Measurements from ENCODE around the gene USP53.
A peak's percentile ranks its signal among the peaks of the same experiment; 100 is the strongest.

USP53 gene

DNA sequence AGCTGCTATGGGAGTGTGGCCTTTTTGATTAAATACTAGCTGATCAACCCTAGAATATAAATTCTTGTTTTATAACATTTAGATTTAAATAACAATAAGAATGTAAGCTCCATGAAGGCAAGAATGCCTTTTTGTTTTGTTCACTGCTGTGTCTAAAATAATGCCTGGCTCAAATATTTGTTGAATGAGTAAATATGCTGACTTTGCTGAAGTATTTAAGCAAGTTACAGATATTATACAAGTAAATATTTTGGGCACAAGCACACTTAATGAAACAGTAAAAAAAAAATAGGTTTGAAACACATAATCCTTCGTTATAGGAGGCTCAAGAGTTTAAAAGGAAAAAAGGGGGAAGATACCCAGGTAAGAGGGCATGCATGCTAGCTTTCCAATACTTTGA lies 85.3 kb downstream of the USP53 start:
- TF ChIP-seq, protein P1, sequence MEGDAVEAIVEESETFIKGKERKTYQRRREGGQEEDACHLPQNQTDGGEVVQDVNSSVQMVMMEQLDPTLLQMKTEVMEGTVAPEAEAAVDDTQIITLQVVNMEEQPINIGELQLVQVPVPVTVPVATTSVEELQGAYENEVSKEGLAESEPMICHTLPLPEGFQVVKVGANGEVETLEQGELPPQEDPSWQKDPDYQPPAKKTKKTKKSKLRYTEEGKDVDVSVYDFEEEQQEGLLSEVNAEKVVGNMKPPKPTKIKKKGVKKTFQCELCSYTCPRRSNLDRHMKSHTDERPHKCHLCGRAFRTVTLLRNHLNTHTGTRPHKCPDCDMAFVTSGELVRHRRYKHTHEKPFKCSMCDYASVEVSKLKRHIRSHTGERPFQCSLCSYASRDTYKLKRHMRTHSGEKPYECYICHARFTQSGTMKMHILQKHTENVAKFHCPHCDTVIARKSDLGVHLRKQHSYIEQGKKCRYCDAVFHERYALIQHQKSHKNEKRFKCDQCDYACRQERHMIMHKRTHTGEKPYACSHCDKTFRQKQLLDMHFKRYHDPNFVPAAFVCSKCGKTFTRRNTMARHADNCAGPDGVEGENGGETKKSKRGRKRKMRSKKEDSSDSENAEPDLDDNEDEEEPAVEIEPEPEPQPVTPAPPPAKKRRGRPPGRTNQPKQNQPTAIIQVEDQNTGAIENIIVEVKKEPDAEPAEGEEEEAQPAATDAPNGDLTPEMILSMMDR (IDR thresholded peaks at IDR 0.05; ENCODE audit: insufficient read depth, low read length, poor library complexity, severe bottlenecking), result no peak
- no peak for TF ChIP-seq EZH2phosphoT487 (conservative IDR thresholded peaks at IDR 0.05; ENCODE audit: low read length)
- no peak overlapping the region for H3K27ac ChIP-seq (ENCODE audit: low read depth, low read length)
- H4K20me1 ChIP-seq (ENCODE audit: low read depth, low read length), result no peaks in the 10 kb centered on the region
- no peaks in the 10 kb centered on the region for H3K9me3 ChIP-seq (ENCODE audit: insufficient read depth, low read length)
- no peaks in the 10 kb centered on the region for H3K27me3 ChIP-seq (ENCODE audit: low read length)
- H3K4me2 ChIP-seq (ENCODE audit: low read depth, low read length, poor library complexity, severe bottlenecking), result no peak overlapping the region
- peaks cover 18% of the 10 kb centered on the region; the same call in 1 of the 2 replicates for H3K79me2 ChIP-seq (ENCODE audit: insufficient read depth, low read length)
- H3F3A ChIP-seq (ENCODE audit: insufficient read depth), result 0 out of 2 replicates have a peak, but pooled peaks cover 4% of the 10 kb centered on the region
- H2AFZ ChIP-seq (ENCODE audit: low read depth, low read length, severe bottlenecking), result no peak overlapping the region
- peaks cover 3% of the 10 kb centered on the region; the same call in 1 of the 2 replicates for H3K36me3 ChIP-seq (ENCODE audit: low read length)
- no peak overlapping the region for H3K9ac ChIP-seq (ENCODE audit: low read length)
- H3K4me3 ChIP-seq (ENCODE audit: insufficient read depth, low read length, poor library complexity, severe bottlenecking), result no peak overlapping the region
- no peaks in the 10 kb centered on the region for H3K9me2 ChIP-seq (replicated peaks; ENCODE audit: insufficient read depth, low read length)

DNA sequence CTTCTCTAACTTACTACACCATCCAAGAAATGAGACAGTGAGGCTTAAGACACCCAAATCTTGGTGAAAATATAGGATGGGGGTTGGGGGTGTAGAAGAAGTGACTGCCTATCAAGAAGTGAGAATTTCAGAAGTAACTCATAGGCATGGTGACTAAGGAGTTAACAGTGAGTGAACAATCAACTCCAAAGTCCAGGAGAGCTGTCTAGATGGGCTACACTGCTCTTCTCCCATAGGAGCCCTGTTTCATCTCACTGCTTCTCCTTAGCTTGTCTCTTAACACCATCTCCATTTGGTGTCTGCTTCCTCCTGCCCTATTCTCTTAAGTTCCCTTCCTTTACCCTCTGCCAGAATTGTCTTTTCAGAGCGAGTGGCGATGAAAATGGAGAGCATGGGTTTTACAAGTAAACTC lies 86.8 kb downstream of the USP53 start:
- H3K4me3 ChIP-seq (ENCODE audit: insufficient read depth, low read length, poor library complexity, severe bottlenecking), result peak overlapping the region; percentile 86
- peaks cover 3% of the 10 kb centered on the region; the same call in 1 of the 2 replicates for H3K36me3 ChIP-seq (ENCODE audit: low read length)
- no peaks in the 10 kb centered on the region for H4K20me1 ChIP-seq (ENCODE audit: low read depth, low read length)
- H3K27ac ChIP-seq (ENCODE audit: low read depth, low read length), result peak overlapping the region; percentile 72
- no peaks in the 10 kb centered on the region for H3K27me3 ChIP-seq (ENCODE audit: low read length)
- H3K79me2 ChIP-seq (ENCODE audit: insufficient read depth, low read length), result peaks cover 18% of the 10 kb centered on the region; the same call in 1 of the 2 replicates
- no peaks in the 10 kb centered on the region for H3K9me3 ChIP-seq (ENCODE audit: insufficient read depth, low read length)
- 0 out of 2 replicates have a peak, but pooled peaks cover 4% of the 10 kb centered on the region for H3F3A ChIP-seq (ENCODE audit: insufficient read depth)
- peak overlapping the region; percentile 69 for H3K9ac ChIP-seq (ENCODE audit: low read length)
- H2AFZ ChIP-seq (ENCODE audit: low read depth, low read length, severe bottlenecking), result no peak overlapping the region
- H3K9me2 ChIP-seq (replicated peaks; ENCODE audit: insufficient read depth, low read length), result no peaks in the 10 kb centered on the region
- peak overlapping the region; percentile 96 for H3K4me2 ChIP-seq (ENCODE audit: low read depth, low read length, poor library complexity, severe bottlenecking)
- TF ChIP-seq EZH2phosphoT487 (conservative IDR thresholded peaks at IDR 0.05; ENCODE audit: low read length), result no peak

DNA sequence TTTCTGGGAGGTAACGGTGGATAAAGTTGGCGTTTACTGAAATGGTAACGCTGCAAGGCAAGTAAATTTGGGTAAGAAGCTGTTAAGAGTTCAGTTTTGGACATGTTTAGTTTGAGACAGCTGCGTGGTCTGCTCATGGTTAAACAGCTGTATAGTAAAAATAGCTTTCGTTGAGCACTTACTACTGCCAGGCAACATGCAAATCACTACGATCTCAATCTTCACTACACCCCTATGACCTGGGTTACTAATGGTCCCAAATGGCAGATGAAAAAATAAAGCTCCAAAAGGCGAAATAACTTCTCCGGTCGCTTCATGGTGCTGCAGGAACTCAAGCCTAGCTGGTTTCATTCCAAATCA lies 87.2 kb downstream of the USP53 start:
- peak overlapping the region; percentile 96 for H3K4me2 ChIP-seq (ENCODE audit: low read depth, low read length, poor library complexity, severe bottlenecking)
- no peaks in the 10 kb centered on the region for H3K27me3 ChIP-seq (ENCODE audit: low read length)
- H4K20me1 ChIP-seq (ENCODE audit: low read depth, low read length), result no peaks in the 10 kb centered on the region
- no peak overlapping the region for H2AFZ ChIP-seq (ENCODE audit: low read depth, low read length, severe bottlenecking)
- H3K9ac ChIP-seq (ENCODE audit: low read length), result peak overlapping the region; percentile 69
- H3F3A ChIP-seq (ENCODE audit: insufficient read depth), result 0 out of 2 replicates have a peak, but pooled peaks cover 4% of the 10 kb centered on the region
- H3K4me3 ChIP-seq (ENCODE audit: insufficient read depth, low read length, poor library complexity, severe bottlenecking), result peak overlapping the region; percentile 86
- no peak for TF ChIP-seq EZH2phosphoT487 (conservative IDR thresholded peaks at IDR 0.05; ENCODE audit: low read length)
- TF ChIP-seq, protein P1 (IDR thresholded peaks at IDR 0.05; ENCODE audit: insufficient read depth, low read length, poor library complexity, severe bottlenecking), result no peak
- H3K9me3 ChIP-seq (ENCODE audit: insufficient read depth, low read length), result no peaks in the 10 kb centered on the region
- peaks cover 18% of the 10 kb centered on the region; the same call in 1 of the 2 replicates for H3K79me2 ChIP-seq (ENCODE audit: insufficient read depth, low read length)
- no peaks in the 10 kb centered on the region for H3K9me2 ChIP-seq (replicated peaks; ENCODE audit: insufficient read depth, low read length)
- H3K27ac ChIP-seq (ENCODE audit: low read depth, low read length), result peak overlapping the region; percentile 72
- peaks cover 3% of the 10 kb centered on the region; the same call in 1 of the 2 replicates for H3K36me3 ChIP-seq (ENCODE audit: low read length)

Data from SU-DHL-6 (cell line).